ENCODE measurements around the gene STRN4. TPM values are rescaled to one million over a fixed set of nuclear protein-coding genes. Genes with fewer than 3 reads are reported as not detected.

Gene STRN4
- total RNA-seq, 1 donor from 2014 or later, result 138 TPM

DNA sequence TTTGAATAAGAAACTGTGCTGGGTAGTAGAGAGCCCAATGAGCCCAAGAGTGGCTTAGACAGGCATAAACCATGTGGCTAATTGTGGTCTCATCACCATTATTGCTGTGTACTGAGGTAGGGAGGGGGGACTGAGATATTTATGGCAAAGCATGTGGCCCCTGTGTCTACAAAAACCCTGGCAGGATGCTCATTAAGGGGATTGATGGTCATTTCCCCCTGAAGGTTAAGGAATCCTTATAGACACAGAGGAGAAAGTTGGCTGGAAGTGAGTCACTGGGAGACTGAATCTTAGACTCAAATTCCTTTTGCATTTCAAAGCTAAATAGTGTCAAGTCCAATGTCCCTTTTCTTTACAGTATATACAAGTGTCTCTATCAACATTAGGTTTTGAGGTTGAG lies 75.4 kb downstream of the STRN4 start:
- peaks cover 7% of the 10 kb centered on the region for H3K36me3 Mint-ChIP-seq (ENCODE audit: low read depth)
- no peaks in the 10 kb centered on the region for H3K4me1 Mint-ChIP-seq
- H3K4me3 Mint-ChIP-seq, result no peak overlapping the region
- no peak overlapping the region for H3K27ac Mint-ChIP-seq (ENCODE audit: unreplicated experiment)
- TF ChIP-seq CTCF (conservative IDR thresholded peaks at IDR 0.05), result no peak
- DNase-seq (ENCODE audit: low read depth, low spot score), result no peak
- no peaks in the 10 kb centered on the region for H3K9me3 Mint-ChIP-seq
- H3K27me3 Mint-ChIP-seq (ENCODE audit: low read depth), result no peaks in the 10 kb centered on the region

Small RNAs within 50 kb of the gene (microRNA-seq; reads per million reads assigned to microRNA genes)
- gene MIR320E, result 3.0 reads per million

Other genes with a start within 250 kb of the STRN4 start
- gene CALM3, start 145.1 kb downstream of the STRN4 start, total RNA-seq, result 436 TPM in 2 replicates
- not detected in 2 replicates for gene PTGIR, start 121.4 kb downstream of the STRN4 start, total RNA-seq
- gene GNG8, start 110.2 kb downstream of the STRN4 start, total RNA-seq, result not detected in 2 replicates
- gene DACT3, start 85.3 kb downstream of the STRN4 start, total RNA-seq, result 6.5 and 7.4 TPM in 2 replicates
- 55.5 and 57.2 TPM in 2 replicates for gene PRKD2, start 29.3 kb downstream of the STRN4 start, total RNA-seq
- gene FKRP, start 393 bp downstream of the STRN4 start, total RNA-seq, result 31.9 and 38.6 TPM in 2 replicates
- 131 TPM in 2 replicates for gene SLC1A5, start 42.1 kb upstream of the STRN4 start, total RNA-seq
- 165 and 167 TPM in 2 replicates for gene AP2S1, start 104.4 kb upstream of the STRN4 start, total RNA-seq
- gene ARHGAP35, start 114.5 kb upstream of the STRN4 start, total RNA-seq, result 81.0 and 82.5 TPM in 2 replicates